GM18870 (cell line): ENCODE data around the gene COASY.
"Not testable (repeated sequence)": the region's sequence is repeated elsewhere in the genome, so short reads cannot be mapped to it uniquely, and the experiment has no call there.

Experiments used
- ATAC-seq: cut with Tn5 transposase; IDR thresholded peaks from one replicate; pipeline ENCODE4 v1.9.1; 2021; ENCODE audit warnings: moderate library complexity; ENCODE audit not compliant: unreplicated experiment

COASY gene

GRCh38 chr17:42609814-42610801 is 48.2 kb downstream of the COASY start:
- ATAC-seq: not testable (repeated sequence)

GRCh38 chr17:42612013-42612412 is 50.1 kb downstream of the COASY start:
- ATAC-seq: no peak

DNA sequence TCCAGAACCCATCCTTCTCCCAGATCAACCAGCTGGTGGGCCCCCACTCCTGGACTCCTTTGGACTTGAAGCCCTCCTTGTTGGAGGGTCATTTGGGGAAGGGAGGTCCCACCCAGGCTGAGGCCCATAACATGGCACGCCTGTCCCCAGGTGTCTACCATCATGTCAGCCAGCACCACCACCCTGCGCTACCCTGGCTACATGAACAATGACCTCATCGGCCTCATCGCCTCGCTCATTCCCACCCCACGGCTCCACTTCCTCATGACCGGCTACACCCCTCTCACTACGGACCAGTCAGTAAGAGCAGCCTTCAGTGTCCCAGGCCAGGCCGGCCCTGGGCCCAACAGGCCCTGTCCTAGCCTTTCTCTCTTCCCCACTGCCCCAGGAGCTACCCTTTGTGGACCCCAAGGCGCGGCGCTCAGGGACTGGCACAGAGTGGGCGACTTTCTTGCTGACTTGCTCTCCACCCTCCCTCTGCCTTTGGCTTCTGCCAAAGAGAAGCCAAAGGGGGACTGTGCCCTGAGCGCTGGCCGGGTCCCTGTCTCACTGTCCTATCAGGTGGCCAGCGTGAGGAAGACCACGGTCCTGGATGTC is 51.8 kb downstream of the COASY start:
- no peak for ATAC-seq
